HepG2 (cell line): ENCODE results near the gene GCNT2. TPM values are rescaled to one million over a fixed set of nuclear protein-coding genes. Genes with fewer than 3 reads are reported as not detected.

ENCODE experiments used
- ATAC-seq: fragments of 200-7000 bp; cut with Tn5 transposase; 3 replicates; pipeline ENCODE4 v1.9.1; 2020; ENCODE audit warnings: mild to moderate bottlenecking, moderate library complexity
- BruUV-seq: library from RNA; stranded (reverse); fragments of 400-500 nt; replicated peaks from 2 replicates; lab custom pipeline; 2021; lab: Mats Ljungman, UMichigan
- CTCF ChIA-PET: fragments of 300-600 bp; formaldehyde crosslinking; extraction: SDS; loops from one replicate; lab custom pipeline; 2021; ENCODE audit warnings: low total read pairs, inconsistent platforms, low intra/inter-chr PET ratio; lab: Yijun Ruan, JAX
- POLR2A ChIA-PET: fragments of 350-600 bp; sonication (Branson Sonifier 250); formaldehyde crosslinking; loops from one replicate; lab custom pipeline; 2020; ENCODE audit warnings: antibody characterized with exemption, inconsistent platforms; lab: Yijun Ruan, JAX
- DNase-seq: peaks from one replicate; pipeline ENCODE4 v3.0.0-alpha.2; 2015; ENCODE audit warnings: low spot score
- FAIRE-seq: peaks from 3 replicates; lab custom pipeline; 2011; peaks lifted over from hg19 to GRCh38; lab: Jason Lieb, UNC
- H2AFZ ChIP-seq: one replicate; pipeline ENCODE4 v1.6.1; 2011; ENCODE audit warnings: low read length, inconsistent platforms
- H3K27ac ChIP-seq: fragments of 300-600 bp; 3 replicates; pipeline ENCODE4 v1.8.0; 2011; ENCODE audit warnings: mixed run types, mild to moderate bottlenecking, mixed read lengths, low read length, inconsistent platforms; ENCODE audit not compliant: insufficient read depth; ENCODE audit errors: extremely low read length
- H3K27me3 ChIP-seq, 2 experiments: fragments of 200-600 bp in 1 of 2; 2 replicates in 1 of 2; 3 replicates in 1 of 2; pipeline versions ENCODE4 v1.6.0 to v1.8.0; 2011; ENCODE audit warnings: low read length in 2 of 2, mild to moderate bottlenecking in 2 of 2, moderate library complexity in 2 of 2, inconsistent platforms in 1 of 2; ENCODE audit not compliant: insufficient read depth in 2 of 2, control insufficient read depth in 1 of 2
- H3K36me3 ChIP-seq, 2 experiments: fragments of 200-600 bp in 1 of 2; replicated peaks in 1 of 2; 2 replicates in 1 of 2; 3 replicates in 1 of 2; pipeline versions ENCODE4 v1.5.1 to v1.8.0; 2011; ENCODE audit warnings: low read length in 2 of 2, inconsistent platforms in 1 of 2; ENCODE audit not compliant: insufficient read depth in 2 of 2, control insufficient read depth in 1 of 2
- H3K4me1 ChIP-seq: 2 replicates; pipeline ENCODE4 v1.5.1; 2012; ENCODE audit warnings: low read length, inconsistent platforms; ENCODE audit not compliant: insufficient read depth
- H3K4me2 ChIP-seq: 2 replicates; pipeline ENCODE4 v1.6.0; 2011; ENCODE audit warnings: low read depth, low read length, inconsistent platforms
- H3K4me3 ChIP-seq, 3 experiments: fragments of 200-600 bp in 1 of 3; sonication (generic), shearing (Covaris generic) in 1 of 3; replicated peaks in 1 of 3; 2 replicates each; pipeline ENCODE4 v1.5.1; 2011 to 2016; ENCODE audit warnings: low read length in 3 of 3, inconsistent platforms in 2 of 3, low read depth in 2 of 3, mild to moderate bottlenecking in 2 of 3, control low read depth in 1 of 3, mixed read lengths in 1 of 3; ENCODE audit not compliant: insufficient read depth in 1 of 3
- H3K79me2 ChIP-seq: one replicate; pipeline ENCODE4 v1.6.1; 2011; ENCODE audit warnings: low read length, inconsistent platforms; ENCODE audit not compliant: insufficient read depth
- H3K9ac ChIP-seq: 2 replicates; pipeline ENCODE4 v1.6.0; 2011; ENCODE audit warnings: mild to moderate bottlenecking, low read depth, low read length, inconsistent platforms; ENCODE audit not compliant: insufficient read depth
- H3K9me3 ChIP-seq: 2 replicates; pipeline ENCODE4 v1.5.1; 2012; ENCODE audit warnings: mild to moderate bottlenecking, low read length
- H4K20me1 ChIP-seq: 2 replicates; pipeline ENCODE4 v1.6.0; 2011; ENCODE audit warnings: inconsistent platforms, mild to moderate bottlenecking, low read length, moderate library complexity; ENCODE audit not compliant: insufficient read depth
- CBFB ChIP-seq: sonication (generic); formaldehyde crosslinking; IDR thresholded peaks from 2 replicates; pipeline ENCODE4 v1.4.0; 2020; ENCODE audit warnings: missing genetic modification reagents
- CCDC6 ChIP-seq: sonication (generic); formaldehyde crosslinking; IDR thresholded peaks from 2 replicates; pipeline ENCODE4 v1.8.1; 2022; ENCODE audit warnings: mild to moderate bottlenecking, missing genetic modification reagents, moderate library complexity
- KLF6 ChIP-seq: IDR thresholded peaks from 2 replicates; pipeline ENCODE4 v1.8.0; 2016; ENCODE audit warnings: missing biosample characterization, missing genetic modification reagents
- KLF9 ChIP-seq: IDR thresholded peaks from 2 replicates; pipeline ENCODE4 v1.6.1; 2016; ENCODE audit warnings: low read depth
- MXD3 ChIP-seq: IDR thresholded peaks from 2 replicates; pipeline ENCODE4 v1.6.1; 2016; ENCODE audit warnings: mild to moderate bottlenecking, missing biosample characterization, missing genetic modification reagents
- ZNF260 ChIP-seq: sonication (generic); formaldehyde crosslinking; IDR thresholded peaks from 2 replicates; pipeline ENCODE4 v1.4.0; 2020; ENCODE audit warnings: missing genetic modification reagents, low read depth, mild to moderate bottlenecking, borderline replicate concordance
- ZNF768 ChIP-seq: sonication (generic); formaldehyde crosslinking; IDR thresholded peaks from 2 replicates; pipeline ENCODE4 v1.4.0; 2020; ENCODE audit warnings: missing genetic modification reagents
- ZNF792 ChIP-seq: IDR thresholded peaks from 2 replicates; pipeline ENCODE4 v1.6.1; 2016
- WGBS: methylation state at CpG from one replicate; pipeline ENCODE4 v1.1.6; 2017; ENCODE audit warnings: low lambda C conversion rate; 5-methylcytosine and 5-hydroxymethylcytosine counted together
- in situ Hi-C: cut with HindIII; loops from 2 replicates; pipeline ENCODE4 v1.10.0; 2017; ENCODE audit warnings: low pct_unique_long_range_greater_than_20kb; ENCODE audit not compliant: extremely low pct_ligation_motif_present
- intact Hi-C: fragments of 100-400 bp; cut with micrococcal nuclease; formaldehyde crosslinking; loops from one replicate; pipeline ENCODE4 v1.10.0; 2022; ENCODE audit not compliant: unreplicated experiment
- polyA plus RNA-seq, 8 experiments: library from polyadenylated mRNA; depleted of rRNA in 3 of 8; stranded (reverse) in 7 of 8; unstranded in 1 of 8; fragments of >200 nt; fragmentation: Illumina TruSeq in 4 of 8; extraction: Trizol in 4 of 8; gene quantifications; 2 replicates each; pipeline versions ENCODE4 v1.2.1 to v1.2.3, GENCODE V29; 2011 to 2016; ENCODE audit warnings: low read depth in 4 of 8, missing spikeins in 1 of 8, mixed read lengths in 1 of 8; ENCODE audit not compliant: insufficient read depth in 1 of 8
- total RNA-seq, 5 experiments: library from RNA; depleted of rRNA; stranded (reverse); fragments of >200 nt; fragmentation: Illumina TruSeq; extraction: Trizol; gene quantifications; 2 replicates each; pipeline ENCODE4 v1.2.3, GENCODE V29; 2016; ENCODE audit warnings: low read depth in 1 of 5

The GCNT2 gene
- total and polyA plus RNA-seq, 2 of the 13 experiments (the other 11 are each of a cell fraction or from before 2014, with no cell fraction given): 11.8 to 31.9 TPM

DNA sequence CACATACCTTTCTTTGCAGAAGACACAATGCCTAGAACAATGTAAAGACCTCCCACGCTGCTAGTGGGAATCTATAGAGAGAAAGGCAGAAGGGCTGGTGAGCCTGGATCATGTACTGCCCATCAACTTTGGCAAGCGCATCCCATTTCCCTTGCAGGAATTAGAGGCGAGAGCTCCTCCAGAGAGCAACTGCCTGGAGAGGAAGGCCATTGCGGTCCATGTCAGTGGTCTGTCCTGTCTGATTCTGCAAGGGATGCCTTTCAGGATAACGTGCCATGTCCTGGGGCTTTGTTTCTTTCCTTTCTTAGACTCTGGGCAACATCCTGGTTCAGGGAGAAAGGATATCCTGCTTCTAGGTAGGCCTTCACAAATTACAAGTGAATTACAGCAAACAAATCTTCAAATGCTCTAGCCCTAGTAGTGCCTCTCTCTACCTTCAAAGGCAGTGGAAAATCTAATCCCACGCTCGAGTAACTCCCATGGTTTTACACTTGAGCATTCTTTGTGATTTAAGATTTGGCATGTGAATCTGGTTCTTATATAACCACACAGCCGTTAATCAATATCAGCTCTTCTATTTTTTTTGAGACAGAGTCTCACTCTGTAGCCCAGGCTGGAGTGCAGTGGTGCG, 38.5 kb downstream of the GCNT2 start (continued):
- TF ChIP-seq MXD3 (CRISPR knock-in tag): no peak
- TF ChIP-seq ZNF792 (CRISPR knock-in tag): no peak
- TF ChIP-seq KLF6 (CRISPR knock-in tag): no peak
- no peak for TF ChIP-seq KLF9

DNA sequence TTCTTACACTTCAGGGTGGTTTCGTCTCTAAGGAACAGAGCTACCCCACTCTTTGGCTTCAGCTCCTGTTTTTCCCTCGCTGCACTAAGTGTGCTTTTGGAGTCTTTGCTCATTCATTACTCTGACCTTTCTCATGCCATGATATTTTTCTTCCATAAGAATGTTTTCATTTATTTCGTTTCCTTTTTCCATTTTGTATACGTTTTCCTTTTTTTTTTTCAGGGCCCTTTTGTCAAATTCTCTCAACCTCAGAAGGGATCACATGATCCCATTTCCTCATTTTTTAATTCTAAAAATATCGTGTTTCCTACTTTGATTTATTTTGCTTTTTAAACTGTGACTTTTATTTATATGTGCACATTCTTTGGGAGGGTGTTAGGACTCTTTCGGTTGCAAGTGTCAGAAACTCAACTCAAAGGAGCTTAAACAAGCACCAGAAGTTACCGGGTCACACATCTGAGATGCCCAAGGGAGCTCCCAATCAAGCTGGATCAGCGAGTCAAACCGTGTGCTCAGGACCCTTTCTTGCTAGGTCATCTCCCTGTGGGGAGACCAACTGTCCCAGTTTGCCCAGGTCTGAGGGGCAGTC, 40.6 kb downstream of the GCNT2 start:
- WGBS: 91% methylated on average over 9 of the region's 9 CpGs
- no peak overlapping the region for H3K4me2 ChIP-seq
- H3K79me2 ChIP-seq: no peaks in the 10 kb centered on the region
- intact Hi-C loops (no loop called here), in situ Hi-C loops (no loop called here)
- no TSS peak for BruUV-seq
- DNase-seq (no peak), ATAC-seq (no peak)
- H4K20me1 ChIP-seq: no peaks in the 10 kb centered on the region
- CTCF ChIA-PET: no interaction called here
- H3K9ac ChIP-seq: no peak overlapping the region
- no peaks in the 10 kb centered on the region for H3K9me3 ChIP-seq
- TF ChIP-seq ZNF768 (CRISPR knock-in tag): no peak
- no peak for TF ChIP-seq CBFB
- no peak for TF ChIP-seq ZNF260 (CRISPR knock-in tag)
- TF ChIP-seq CCDC6 (CRISPR knock-in tag): no peak
- TF ChIP-seq, all 625 proteins: peak for 0
- no peak overlapping the region for H3K4me3 ChIP-seq
- H2AFZ ChIP-seq: no peak overlapping the region
- peaks cover 5 to 15% of the 10 kb centered on the region in 2 experiments; a peak in 4 of 5 replicates for H3K36me3 ChIP-seq
- peaks cover 4% of the 10 kb centered on the region for H3K4me1 ChIP-seq
- POLR2A ChIA-PET: no interaction called here
- H3K27me3 ChIP-seq: no peaks in the 10 kb centered on the region
- no peak for FAIRE-seq
- no peak overlapping the region for H3K27ac ChIP-seq
